ENCODE data around the gene PEF1.

The PEF1 gene

GRCh38 chr1:31605908-31606427, 38.7 kb downstream of the PEF1 start:
- no peak overlapping the region for H3K27ac ChIP-seq (ENCODE audit: low read depth, low read length, severe bottlenecking)
- 89 to 95% methylated on average over 3 to 4 of the region's 4 CpGs for WGBS, 2 experiments (ENCODE audit: insufficient coverage in 2 of 2)
- H3K36me3 ChIP-seq (ENCODE audit: control insufficient read depth, insufficient read depth, low read length) = no peaks in the 10 kb centered on the region
- no peak overlapping the region for H3K4me3 ChIP-seq (ENCODE audit: extremely low read depth, insufficient read depth, low read length, poor library complexity, severe bottlenecking)
- H3K4me1 ChIP-seq (ENCODE audit: control insufficient read depth, insufficient read depth, low read length, poor library complexity, severe bottlenecking) = no peaks in the 10 kb centered on the region
- H3K9me3 ChIP-seq (ENCODE audit: control insufficient read depth, low read length) = no peaks in the 10 kb centered on the region

GRCh38 chr1:31602081-31602480, 42.6 kb downstream of the PEF1 start:
- WGBS, 2 experiments (ENCODE audit: insufficient coverage in 2 of 2) = no CpG with 5 or more reads among the region's 2 CpGs
- no peak overlapping the region for H3K27ac ChIP-seq (ENCODE audit: low read depth, low read length, severe bottlenecking)
- H3K4me1 ChIP-seq (ENCODE audit: control insufficient read depth, insufficient read depth, low read length, poor library complexity, severe bottlenecking) = no peaks in the 10 kb centered on the region
- no peak overlapping the region for H3K4me3 ChIP-seq (ENCODE audit: extremely low read depth, insufficient read depth, low read length, poor library complexity, severe bottlenecking)
- no peaks in the 10 kb centered on the region for H3K9me3 ChIP-seq (ENCODE audit: control insufficient read depth, low read length)
- H3K36me3 ChIP-seq (ENCODE audit: control insufficient read depth, insufficient read depth, low read length) = no peaks in the 10 kb centered on the region

DNA sequence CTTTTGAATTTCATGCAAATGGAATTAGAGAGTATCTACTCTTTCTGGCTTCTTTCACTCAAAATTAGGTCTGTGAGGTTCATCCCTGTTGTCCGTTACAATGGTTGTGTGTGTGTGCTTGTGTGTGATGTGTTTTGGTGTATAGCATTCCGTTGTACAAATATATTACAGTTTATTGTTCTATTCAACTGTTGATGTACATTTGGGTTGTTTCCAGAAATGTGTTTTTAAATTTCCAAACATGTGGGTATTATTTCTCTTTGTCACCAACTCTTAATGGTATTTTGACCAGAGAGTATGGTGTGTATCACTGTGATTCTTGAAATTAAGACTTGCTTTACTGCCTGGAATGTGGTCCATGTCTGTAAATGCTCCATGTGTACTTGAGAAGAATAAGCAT, 44.0 kb downstream of the PEF1 start:
- Histone ChIP-seq H3K4me1 (ENCODE audit: control insufficient read depth, insufficient read depth, low read length, poor library complexity, severe bottlenecking) (no peaks in the 10 kb centered on the region), H3K9me3 (ENCODE audit: control insufficient read depth, low read length) (no peaks in the 10 kb centered on the region)
- no CpG with 5 or more reads among the region's 2 CpGs for WGBS, 2 experiments (ENCODE audit: insufficient coverage in 2 of 2)

GRCh38 chr1:31598980-31599379, 45.7 kb downstream of the PEF1 start:
- H3K4me3 ChIP-seq (ENCODE audit: extremely low read depth, insufficient read depth, low read length, poor library complexity, severe bottlenecking) = no peak overlapping the region
- WGBS, 2 experiments (ENCODE audit: insufficient coverage in 2 of 2) = 42 to 83% methylated on average over 2 to 3 of the region's 7 CpGs
- no peak overlapping the region for H3K27ac ChIP-seq (ENCODE audit: low read depth, low read length, severe bottlenecking)
- no peaks in the 10 kb centered on the region for H3K4me1 ChIP-seq (ENCODE audit: control insufficient read depth, insufficient read depth, low read length, poor library complexity, severe bottlenecking)
- H3K9me3 ChIP-seq (ENCODE audit: control insufficient read depth, low read length) = no peaks in the 10 kb centered on the region
- no peaks in the 10 kb centered on the region for H3K36me3 ChIP-seq (ENCODE audit: control insufficient read depth, insufficient read depth, low read length)

More for the DNA sequence above, 44.0 kb downstream of the PEF1 start:
- Histone ChIP-seq H3K27ac (ENCODE audit: low read depth, low read length, severe bottlenecking) (no peak overlapping the region), H3K36me3 (ENCODE audit: control insufficient read depth, insufficient read depth, low read length) (no peaks in the 10 kb centered on the region), H3K4me3 (ENCODE audit: extremely low read depth, insufficient read depth, low read length, poor library complexity, severe bottlenecking) (no peak overlapping the region)

DNA sequence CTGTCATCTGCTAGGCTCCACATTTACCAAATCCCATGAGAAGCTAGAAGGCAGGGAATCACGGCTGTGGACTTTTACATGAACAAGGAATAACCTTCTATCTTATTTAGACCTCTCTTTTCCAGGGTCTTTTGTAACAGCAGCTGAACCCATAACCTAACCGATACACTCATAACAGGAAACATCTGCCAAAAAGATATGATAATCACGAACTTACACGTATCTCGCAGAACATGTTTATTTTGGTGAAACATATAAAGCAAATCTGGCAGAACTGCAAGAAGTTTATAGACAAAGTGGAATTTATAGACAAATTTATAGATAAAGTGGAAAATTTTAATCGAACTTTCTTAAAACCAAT, 48.0 kb downstream of the PEF1 start:
- H3K4me1 ChIP-seq (ENCODE audit: control insufficient read depth, insufficient read depth, low read length, poor library complexity, severe bottlenecking) = no peaks in the 10 kb centered on the region
- no peaks in the 10 kb centered on the region for H3K9me3 ChIP-seq (ENCODE audit: control insufficient read depth, low read length)
- H3K36me3 ChIP-seq (ENCODE audit: control insufficient read depth, insufficient read depth, low read length) = no peaks in the 10 kb centered on the region
- H3K4me3 ChIP-seq (ENCODE audit: extremely low read depth, insufficient read depth, low read length, poor library complexity, severe bottlenecking) = no peak overlapping the region
- H3K27ac ChIP-seq (ENCODE audit: low read depth, low read length, severe bottlenecking) = no peak overlapping the region
- WGBS, 2 experiments (ENCODE audit: insufficient coverage in 2 of 2) = 83 to 94% methylated on average over 1 to 2 of the region's 6 CpGs

- H3K4me1 ChIP-seq (ENCODE audit: control insufficient read depth, insufficient read depth, low read length, poor library complexity, severe bottlenecking) = no peaks in the 10 kb centered on the region
- no peaks in the 10 kb centered on the region for H3K9me3 ChIP-seq (ENCODE audit: control insufficient read depth, low read length)
- no peak overlapping the region for H3K27ac ChIP-seq (ENCODE audit: low read depth, low read length, severe bottlenecking)
- no peak overlapping the region for H3K4me3 ChIP-seq (ENCODE audit: extremely low read depth, insufficient read depth, low read length, poor library complexity, severe bottlenecking)
- 80 to 89% methylated on average over 3 to 4 of the region's 4 CpGs for WGBS, 2 experiments (ENCODE audit: insufficient coverage in 2 of 2)
- H3K36me3 ChIP-seq (ENCODE audit: control insufficient read depth, insufficient read depth, low read length) = no peaks in the 10 kb centered on the region
Measured at GRCh38 chr1:31595836-31596736, 48.6 kb downstream of the PEF1 start.

- H3K9me3 ChIP-seq (ENCODE audit: control insufficient read depth, low read length) = no peaks in the 10 kb centered on the region
- no peak overlapping the region for H3K4me3 ChIP-seq (ENCODE audit: extremely low read depth, insufficient read depth, low read length, poor library complexity, severe bottlenecking)
- peaks cover 6% of the 10 kb centered on the region for H3K4me1 ChIP-seq (ENCODE audit: control insufficient read depth, insufficient read depth, low read length, poor library complexity, severe bottlenecking)
- H3K36me3 ChIP-seq (ENCODE audit: control insufficient read depth, insufficient read depth, low read length) = no peaks in the 10 kb centered on the region
- WGBS, 2 experiments (ENCODE audit: insufficient coverage in 2 of 2) = 32 to 49% methylated on average over 5 to 7 of the region's 10 CpGs
- no peak overlapping the region for H3K27ac ChIP-seq (ENCODE audit: low read depth, low read length, severe bottlenecking)
Measured at GRCh38 chr1:31593770-31594632, 50.7 kb downstream of the PEF1 start.

- WGBS, 2 experiments (ENCODE audit: insufficient coverage in 2 of 2) = 90 to 93% methylated on average over 5 of the region's 5 CpGs
- Histone ChIP-seq H3K4me1 (ENCODE audit: control insufficient read depth, insufficient read depth, low read length, poor library complexity, severe bottlenecking) (peaks cover 11% of the 10 kb centered on the region), H3K27ac (ENCODE audit: low read depth, low read length, severe bottlenecking) (no peak overlapping the region), H3K9me3 (ENCODE audit: control insufficient read depth, low read length) (no peaks in the 10 kb centered on the region), H3K36me3 (ENCODE audit: control insufficient read depth, insufficient read depth, low read length) (no peaks in the 10 kb centered on the region), H3K4me3 (ENCODE audit: extremely low read depth, insufficient read depth, low read length, poor library complexity, severe bottlenecking) (no peak overlapping the region)
Measured at GRCh38 chr1:31593136-31593665, 51.5 kb downstream of the PEF1 start.

GRCh38 chr1:31592132-31592531, 52.5 kb downstream of the PEF1 start:
- H3K4me1 ChIP-seq (ENCODE audit: control insufficient read depth, insufficient read depth, low read length, poor library complexity, severe bottlenecking) = peaks cover 12% of the 10 kb centered on the region
- H3K36me3 ChIP-seq (ENCODE audit: control insufficient read depth, insufficient read depth, low read length) = no peaks in the 10 kb centered on the region
- H3K27ac ChIP-seq (ENCODE audit: low read depth, low read length, severe bottlenecking) = no peak overlapping the region
- no peaks in the 10 kb centered on the region for H3K9me3 ChIP-seq (ENCODE audit: control insufficient read depth, low read length)
- H3K4me3 ChIP-seq (ENCODE audit: extremely low read depth, insufficient read depth, low read length, poor library complexity, severe bottlenecking) = no peak overlapping the region

GRCh38 chr1:31591425-31592093, 53.1 kb downstream of the PEF1 start:
- Histone ChIP-seq H3K4me3 (ENCODE audit: extremely low read depth, insufficient read depth, low read length, poor library complexity, severe bottlenecking) (no peak overlapping the region), H3K27ac (ENCODE audit: low read depth, low read length, severe bottlenecking) (no peak overlapping the region), H3K36me3 (ENCODE audit: control insufficient read depth, insufficient read depth, low read length) (no peaks in the 10 kb centered on the region), H3K4me1 (ENCODE audit: control insufficient read depth, insufficient read depth, low read length, poor library complexity, severe bottlenecking) (peaks cover 12% of the 10 kb centered on the region), H3K9me3 (ENCODE audit: control insufficient read depth, low read length) (no peaks in the 10 kb centered on the region)
- WGBS, 2 experiments (ENCODE audit: insufficient coverage in 2 of 2) = 69 to 76% methylated on average over 10 of the region's 11 CpGs
